Measurements from ENCODE around the gene EML1. TPM values are rescaled to one million over a fixed set of nuclear protein-coding genes. Genes with fewer than 3 reads are reported as not detected.
"Not testable (repeated sequence)": the region's sequence is repeated elsewhere in the genome, so short reads cannot be mapped to it uniquely, and the experiment has no call there.

Gene EML1
- total RNA-seq, 1 donor: under 0.01 TPM

- H3K4me1 ChIP-seq (ENCODE audit: insufficient read depth, low read length): no peaks in the 10 kb centered on the region
- H3K9me3 ChIP-seq (ENCODE audit: low read depth, low read length): no peaks in the 10 kb centered on the region
- no peak overlapping the region for H3K4me3 ChIP-seq (ENCODE audit: low read length)
- peaks cover 15% of the 10 kb centered on the region for H3K27me3 ChIP-seq (ENCODE audit: insufficient read depth, low read length)
These were observed 39.7 kb upstream of the EML1 start for GRCh38 chr14:99753225-99754140.

- Histone ChIP-seq H3K9me3 (ENCODE audit: low read depth, low read length) (no peaks in the 10 kb centered on the region), H3K27me3 (ENCODE audit: insufficient read depth, low read length) (peaks cover 15% of the 10 kb centered on the region), H3K4me3 (ENCODE audit: low read length) (no peak overlapping the region)
These were observed 38.8 kb upstream of the EML1 start for GRCh38 chr14:99754141-99755067.

GRCh38 chr14:99755068-99755405, 38.2 kb upstream of the EML1 start:
- no peaks in the 10 kb centered on the region for H3K9me3 ChIP-seq (ENCODE audit: low read depth, low read length)
- peaks cover 15% of the 10 kb centered on the region for H3K27me3 ChIP-seq (ENCODE audit: insufficient read depth, low read length)
- H3K4me1 ChIP-seq (ENCODE audit: insufficient read depth, low read length): no peaks in the 10 kb centered on the region
- no peak overlapping the region for H3K4me3 ChIP-seq (ENCODE audit: low read length)

More at GRCh38 chr14:99754141-99755067, 38.8 kb upstream of the EML1 start:
- no peaks in the 10 kb centered on the region for H3K4me1 ChIP-seq (ENCODE audit: insufficient read depth, low read length)

- H3K9me3 ChIP-seq (ENCODE audit: low read depth, low read length): no peaks in the 10 kb centered on the region
- no peaks in the 10 kb centered on the region for H3K4me1 ChIP-seq (ENCODE audit: insufficient read depth, low read length)
- peaks cover 15% of the 10 kb centered on the region for H3K27me3 ChIP-seq (ENCODE audit: insufficient read depth, low read length)
- no peak overlapping the region for H3K4me3 ChIP-seq (ENCODE audit: low read length)
These were observed 37.3 kb upstream of the EML1 start for GRCh38 chr14:99755629-99756603.

GRCh38 chr14:99756796-99757195, 36.4 kb upstream of the EML1 start:
- H3K4me3 ChIP-seq (ENCODE audit: low read length): no peak overlapping the region
- H3K4me1 ChIP-seq (ENCODE audit: insufficient read depth, low read length): no peaks in the 10 kb centered on the region
- peaks cover 13% of the 10 kb centered on the region for H3K27me3 ChIP-seq (ENCODE audit: insufficient read depth, low read length)
- no peaks in the 10 kb centered on the region for H3K9me3 ChIP-seq (ENCODE audit: low read depth, low read length)

- no peaks in the 10 kb centered on the region for H3K9me3 ChIP-seq (ENCODE audit: low read depth, low read length)
- H3K27me3 ChIP-seq (ENCODE audit: insufficient read depth, low read length): peaks cover 6% of the 10 kb centered on the region
- no peaks in the 10 kb centered on the region for H3K4me1 ChIP-seq (ENCODE audit: insufficient read depth, low read length)
- H3K4me3 ChIP-seq (ENCODE audit: low read length): no peak overlapping the region
These were observed 35.7 kb upstream of the EML1 start for GRCh38 chr14:99757331-99758070.

GRCh38 chr14:99758121-99758821, 34.9 kb upstream of the EML1 start:
- Histone ChIP-seq H3K27me3 (ENCODE audit: insufficient read depth, low read length) (peaks cover 5% of the 10 kb centered on the region), H3K4me3 (ENCODE audit: low read length) (no peak overlapping the region), H3K4me1 (ENCODE audit: insufficient read depth, low read length) (no peaks in the 10 kb centered on the region), H3K9me3 (ENCODE audit: low read depth, low read length) (no peaks in the 10 kb centered on the region)

GRCh38 chr14:99758872-99759545, 34.2 kb upstream of the EML1 start:
- H3K4me3 ChIP-seq (ENCODE audit: low read length): no peak overlapping the region
- no peaks in the 10 kb centered on the region for H3K9me3 ChIP-seq (ENCODE audit: low read depth, low read length)
- no peaks in the 10 kb centered on the region for H3K27me3 ChIP-seq (ENCODE audit: insufficient read depth, low read length)
- no peaks in the 10 kb centered on the region for H3K4me1 ChIP-seq (ENCODE audit: insufficient read depth, low read length)

GRCh38 chr14:99759546-99759925, 33.7 kb upstream of the EML1 start:
- no peaks in the 10 kb centered on the region for H3K4me1 ChIP-seq (ENCODE audit: insufficient read depth, low read length)
- H3K27me3 ChIP-seq (ENCODE audit: insufficient read depth, low read length): no peaks in the 10 kb centered on the region
- H3K4me3 ChIP-seq (ENCODE audit: low read length): no peak overlapping the region
- no peaks in the 10 kb centered on the region for H3K9me3 ChIP-seq (ENCODE audit: low read depth, low read length)

GRCh38 chr14:99760817-99761216, 32.4 kb upstream of the EML1 start:
- Histone ChIP-seq H3K4me1 (ENCODE audit: insufficient read depth, low read length) (no peaks in the 10 kb centered on the region), H3K4me3 (ENCODE audit: low read length) (no peak overlapping the region), H3K9me3 (ENCODE audit: low read depth, low read length) (no peaks in the 10 kb centered on the region), H3K27me3 (ENCODE audit: insufficient read depth, low read length) (no peaks in the 10 kb centered on the region)

- not testable (repeated sequence) for H3K4me3 ChIP-seq (ENCODE audit: low read length); H3K27me3 ChIP-seq (ENCODE audit: insufficient read depth, low read length); H3K9me3 ChIP-seq (ENCODE audit: low read depth, low read length); H3K4me1 ChIP-seq (ENCODE audit: insufficient read depth, low read length)
These were observed 30.3 kb upstream of the EML1 start for GRCh38 chr14:99762911-99763310.

- Histone ChIP-seq H3K9me3 (ENCODE audit: low read depth, low read length) (no peaks in the 10 kb centered on the region), H3K27me3 (ENCODE audit: insufficient read depth, low read length) (no peaks in the 10 kb centered on the region), H3K4me3 (ENCODE audit: low read length) (no peak overlapping the region), H3K4me1 (ENCODE audit: insufficient read depth, low read length) (no peaks in the 10 kb centered on the region)
These were observed 29.5 kb upstream of the EML1 start for GRCh38 chr14:99763527-99764221.

Data from mononuclear cell (primary cell).